ENCODE results near the gene FAM174C.

- TF ChIP-seq ZSCAN5A (tag by site-specific recombination; IDR thresholded peaks at IDR 0.05) (no peak), ZNF138 (tag by site-specific recombination; IDR thresholded peaks at IDR 0.05; ENCODE audit: borderline replicate concordance) (no peak), ZNF24 (tag by site-specific recombination; IDR thresholded peaks at IDR 0.05) (no peak), ZNF558 (tag by site-specific recombination; IDR thresholded peaks at IDR 0.05) (no peak)
- TF ChIP-seq, protein P1, sequence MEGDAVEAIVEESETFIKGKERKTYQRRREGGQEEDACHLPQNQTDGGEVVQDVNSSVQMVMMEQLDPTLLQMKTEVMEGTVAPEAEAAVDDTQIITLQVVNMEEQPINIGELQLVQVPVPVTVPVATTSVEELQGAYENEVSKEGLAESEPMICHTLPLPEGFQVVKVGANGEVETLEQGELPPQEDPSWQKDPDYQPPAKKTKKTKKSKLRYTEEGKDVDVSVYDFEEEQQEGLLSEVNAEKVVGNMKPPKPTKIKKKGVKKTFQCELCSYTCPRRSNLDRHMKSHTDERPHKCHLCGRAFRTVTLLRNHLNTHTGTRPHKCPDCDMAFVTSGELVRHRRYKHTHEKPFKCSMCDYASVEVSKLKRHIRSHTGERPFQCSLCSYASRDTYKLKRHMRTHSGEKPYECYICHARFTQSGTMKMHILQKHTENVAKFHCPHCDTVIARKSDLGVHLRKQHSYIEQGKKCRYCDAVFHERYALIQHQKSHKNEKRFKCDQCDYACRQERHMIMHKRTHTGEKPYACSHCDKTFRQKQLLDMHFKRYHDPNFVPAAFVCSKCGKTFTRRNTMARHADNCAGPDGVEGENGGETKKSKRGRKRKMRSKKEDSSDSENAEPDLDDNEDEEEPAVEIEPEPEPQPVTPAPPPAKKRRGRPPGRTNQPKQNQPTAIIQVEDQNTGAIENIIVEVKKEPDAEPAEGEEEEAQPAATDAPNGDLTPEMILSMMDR (tag by site-specific recombination; IDR thresholded peaks at IDR 0.05), result peak; percentile 34; the same call in 1 of the 2 replicates
Measured at GRCh38 chr19:1261538-1261797, 13.9 kb upstream of the FAM174C start.
